DMS53 treated with DMSO at 0.1 percent for 48 hours (cell line): ENCODE data around the gene THRA.
A peak's percentile ranks its signal among the peaks of the same experiment; 100 is the strongest.

Source experiments
- DNase-seq: peaks from one replicate; lab custom pipeline; 2025; ENCODE audit not compliant: unreplicated experiment; lab: John Stamatoyannopoulos, UW

Gene THRA

GRCh38 chr17:40064971-40065768, 2.4 kb downstream of the THRA start:
- DNase-seq, result no peak

GRCh38 chr17:40065769-40066510, 3.2 kb downstream of the THRA start:
- DNase-seq, result no peak

GRCh38 chr17:40067710-40068109, 4.9 kb downstream of the THRA start:
- no peak for DNase-seq

GRCh38 chr17:40068129-40068581, 5.4 kb downstream of the THRA start:
- no peak for DNase-seq

- no peak for DNase-seq
Observed at GRCh38 chr17:40068584-40068916, 5.8 kb downstream of the THRA start.

- DNase-seq, result peak; percentile 52
Observed at GRCh38 chr17:40068917-40069750, 6.4 kb downstream of the THRA start.

- DNase-seq, result no peak
Observed at GRCh38 chr17:40069751-40070708, 7.3 kb downstream of the THRA start.

- no peak for DNase-seq
Observed at GRCh38 chr17:40070709-40071312, 8.0 kb downstream of the THRA start.

GRCh38 chr17:40071313-40072039, 8.7 kb downstream of the THRA start:
- no peak for DNase-seq

GRCh38 chr17:40072040-40072734, 9.4 kb downstream of the THRA start:
- DNase-seq, result peak; percentile 47

- no peak for DNase-seq
Observed at GRCh38 chr17:40072735-40073346, 10.1 kb downstream of the THRA start.

GRCh38 chr17:40073454-40074174, 10.8 kb downstream of the THRA start:
- DNase-seq, result no peak

GRCh38 chr17:40074175-40074512, 11.4 kb downstream of the THRA start:
- DNase-seq, result no peak

GRCh38 chr17:40074871-40075200, 12.1 kb downstream of the THRA start:
- no peak for DNase-seq

- peak; percentile 36 for DNase-seq
Observed at GRCh38 chr17:40075201-40075941, 12.6 kb downstream of the THRA start.

- DNase-seq, result no peak
Observed at GRCh38 chr17:40075942-40076498, 13.3 kb downstream of the THRA start.

- no peak for DNase-seq
Observed at GRCh38 chr17:40076591-40076990, 13.8 kb downstream of the THRA start.
